Subcutaneous abdominal adipose tissue (tissue), 5 donors: ENCODE data around the gene SLC6A11.

Experiments used
- H3K27ac ChIP-seq: one replicate; pipeline ENCODE4 v1.7.0; 2013; ENCODE audit warnings: low read depth, mild to moderate bottlenecking, inconsistent platforms, low read length, moderate library complexity
- H3K27me3 ChIP-seq, 5 donors: one replicate each; pipeline ENCODE4 v1.7.0; 2013; ENCODE audit warnings: low read length in 5 of 5, inconsistent platforms in 1 of 5; ENCODE audit not compliant: control insufficient read depth in 5 of 5, insufficient read depth in 4 of 5
- H3K36me3 ChIP-seq, 5 donors: one replicate each; pipeline ENCODE4 v1.7.0; 2013; ENCODE audit warnings: low read length in 5 of 5; ENCODE audit not compliant: control insufficient read depth in 5 of 5, insufficient read depth in 5 of 5
- H3K4me1 ChIP-seq, 5 donors: one replicate each; pipeline ENCODE4 v1.7.0; 2013; ENCODE audit warnings: low read length in 5 of 5, mild to moderate bottlenecking in 3 of 5, moderate library complexity in 1 of 5; ENCODE audit not compliant: control insufficient read depth in 5 of 5, insufficient read depth in 5 of 5
- H3K4me3 ChIP-seq, 5 donors: one replicate each; pipeline ENCODE4 v1.7.0; 2013; ENCODE audit warnings: low read length in 5 of 5, low read depth in 1 of 5
- H3K9ac ChIP-seq, 5 donors: one replicate each; pipeline ENCODE4 v1.7.0; 2013; ENCODE audit warnings: low read length in 5 of 5, mild to moderate bottlenecking in 4 of 5, moderate library complexity in 3 of 5
- H3K9me3 ChIP-seq, 5 donors: one replicate each; pipeline ENCODE4 v1.7.0; 2013; ENCODE audit warnings: low read length in 5 of 5; ENCODE audit not compliant: control insufficient read depth in 5 of 5
- donor health status: healthy.
- donor health status: healthy.
- donor health status: healthy.
- donor health status: healthy.
- donor health status: healthy.

The SLC6A11 gene

GRCh38 chr3:10788451-10788850, 27.6 kb upstream of the SLC6A11 start:
- H3K4me3 ChIP-seq = no peak overlapping the region
- no peaks in the 10 kb centered on the region for H3K36me3 ChIP-seq
- H3K27me3 ChIP-seq = peaks cover 0 to 9% (median 6%) of the 10 kb centered on the region in 5 donors
- H3K9me3 ChIP-seq = peaks cover 0 to 6% (median 4%) of the 10 kb centered on the region in 5 donors
- no peak overlapping the region for H3K27ac ChIP-seq
- H3K4me1 ChIP-seq = peaks cover 0 to 4% (median 0%) of the 10 kb centered on the region in 5 donors
- H3K9ac ChIP-seq = no peak overlapping the region

- no peaks in the 10 kb centered on the region for H3K4me1 ChIP-seq
- no peak overlapping the region for H3K9ac ChIP-seq
- H3K27ac ChIP-seq = no peak overlapping the region
- no peaks in the 10 kb centered on the region for H3K36me3 ChIP-seq
- no peak overlapping the region for H3K4me3 ChIP-seq
- peaks cover 0 to 9% (median 6%) of the 10 kb centered on the region in 5 donors for H3K27me3 ChIP-seq
- peaks cover 0 to 6% (median 4%) of the 10 kb centered on the region in 5 donors for H3K9me3 ChIP-seq
Observed at GRCh38 chr3:10790713-10791112, 25.3 kb upstream of the SLC6A11 start.

GRCh38 chr3:10792208-10792607, 23.8 kb upstream of the SLC6A11 start:
- H3K27me3 ChIP-seq = peaks cover 0 to 9% (median 6%) of the 10 kb centered on the region in 5 donors
- H3K4me3 ChIP-seq = no peak overlapping the region
- H3K9me3 ChIP-seq = peaks cover 0 to 6% (median 4%) of the 10 kb centered on the region in 5 donors
- H3K36me3 ChIP-seq = no peaks in the 10 kb centered on the region
- H3K9ac ChIP-seq = no peak overlapping the region
- H3K4me1 ChIP-seq = no peaks in the 10 kb centered on the region
- no peak overlapping the region for H3K27ac ChIP-seq

- H3K36me3 ChIP-seq = no peaks in the 10 kb centered on the region
- no peaks in the 10 kb centered on the region for H3K9me3 ChIP-seq
- no peaks in the 10 kb centered on the region for H3K4me1 ChIP-seq
- H3K4me3 ChIP-seq = no peak overlapping the region
- H3K27me3 ChIP-seq = peaks cover 0 to 8% (median 3%) of the 10 kb centered on the region in 5 donors
- no peak overlapping the region for H3K9ac ChIP-seq
- H3K27ac ChIP-seq = no peak overlapping the region
Observed at GRCh38 chr3:10798600-10799367, 17.2 kb upstream of the SLC6A11 start.

- H3K27ac ChIP-seq = no peak overlapping the region
- H3K4me3 ChIP-seq = no peak overlapping the region
- H3K27me3 ChIP-seq = peaks cover 0 to 12% (median 3%) of the 10 kb centered on the region in 5 donors
- H3K36me3 ChIP-seq = no peaks in the 10 kb centered on the region
- H3K9ac ChIP-seq = no peak overlapping the region
- peaks cover 0 to 2% (median 0%) of the 10 kb centered on the region in 5 donors for H3K9me3 ChIP-seq
- no peaks in the 10 kb centered on the region for H3K4me1 ChIP-seq
Observed at GRCh38 chr3:10804183-10804648, 11.8 kb upstream of the SLC6A11 start.

GRCh38 chr3:10806006-10806405, 10.0 kb upstream of the SLC6A11 start:
- Histone ChIP-seq H3K4me3 (no peak overlapping the region), H3K4me1 (no peaks in the 10 kb centered on the region), H3K36me3 (no peaks in the 10 kb centered on the region), H3K9me3 (peaks cover 0 to 2% (median 0%) of the 10 kb centered on the region in 5 donors), H3K9ac (no peak overlapping the region), H3K27me3 (peaks cover 0 to 15% (median 2%) of the 10 kb centered on the region in 5 donors), H3K27ac (no peak overlapping the region)

- H3K27me3 ChIP-seq = peaks cover 0 to 17% (median 2%) of the 10 kb centered on the region in 5 donors
- H3K4me1 ChIP-seq = no peaks in the 10 kb centered on the region
- H3K36me3 ChIP-seq = no peaks in the 10 kb centered on the region
- H3K9me3 ChIP-seq = peaks cover 0 to 2% (median 0%) of the 10 kb centered on the region in 5 donors
- H3K4me3 ChIP-seq = no peak overlapping the region
- no peak overlapping the region for H3K9ac ChIP-seq
- H3K27ac ChIP-seq = no peak overlapping the region
Observed at GRCh38 chr3:10808130-10808735, 7.8 kb upstream of the SLC6A11 start.

- no peaks in the 10 kb centered on the region for H3K4me1 ChIP-seq
- peaks cover 0 to 19% (median 2%) of the 10 kb centered on the region in 5 donors for H3K27me3 ChIP-seq
- no peak overlapping the region for H3K4me3 ChIP-seq
- H3K9me3 ChIP-seq = peaks cover 0 to 2% (median 0%) of the 10 kb centered on the region in 5 donors
- no peaks in the 10 kb centered on the region for H3K36me3 ChIP-seq
- no peak overlapping the region for H3K27ac ChIP-seq
- no peak overlapping the region for H3K9ac ChIP-seq
Observed at GRCh38 chr3:10808974-10809373, 7.1 kb upstream of the SLC6A11 start.

- Histone ChIP-seq H3K36me3 (no peaks in the 10 kb centered on the region), H3K4me1 (no peaks in the 10 kb centered on the region), H3K9ac (no peak overlapping the region), H3K4me3 (no peak overlapping the region), H3K9me3 (peaks cover 0 to 2% (median 0%) of the 10 kb centered on the region in 5 donors), H3K27me3 (peaks cover 0 to 33% (median 12%) of the 10 kb centered on the region in 5 donors), H3K27ac (no peak overlapping the region)
Observed at GRCh38 chr3:10810376-10810775, 5.7 kb upstream of the SLC6A11 start.

GRCh38 chr3:10813425-10813824, 2.6 kb upstream of the SLC6A11 start:
- no peak overlapping the region for H3K4me3 ChIP-seq
- peaks cover 3 to 43% (median 30%) of the 10 kb centered on the region in 5 donors for H3K27me3 ChIP-seq
- no peak overlapping the region for H3K27ac ChIP-seq
- no peak overlapping the region for H3K9ac ChIP-seq
- peaks cover 0 to 2% (median 0%) of the 10 kb centered on the region in 5 donors for H3K9me3 ChIP-seq
- H3K36me3 ChIP-seq = no peaks in the 10 kb centered on the region
- H3K4me1 ChIP-seq = peaks cover 0 to 7% (median 4%) of the 10 kb centered on the region in 5 donors
